Measurements from ENCODE around the gene CCDC34.

CCDC34 gene, protein sequence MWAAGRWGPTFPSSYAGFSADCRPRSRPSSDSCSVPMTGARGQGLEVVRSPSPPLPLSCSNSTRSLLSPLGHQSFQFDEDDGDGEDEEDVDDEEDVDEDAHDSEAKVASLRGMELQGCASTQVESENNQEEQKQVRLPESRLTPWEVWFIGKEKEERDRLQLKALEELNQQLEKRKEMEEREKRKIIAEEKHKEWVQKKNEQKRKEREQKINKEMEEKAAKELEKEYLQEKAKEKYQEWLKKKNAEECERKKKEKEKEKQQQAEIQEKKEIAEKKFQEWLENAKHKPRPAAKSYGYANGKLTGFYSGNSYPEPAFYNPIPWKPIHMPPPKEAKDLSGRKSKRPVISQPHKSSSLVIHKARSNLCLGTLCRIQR

DNA sequence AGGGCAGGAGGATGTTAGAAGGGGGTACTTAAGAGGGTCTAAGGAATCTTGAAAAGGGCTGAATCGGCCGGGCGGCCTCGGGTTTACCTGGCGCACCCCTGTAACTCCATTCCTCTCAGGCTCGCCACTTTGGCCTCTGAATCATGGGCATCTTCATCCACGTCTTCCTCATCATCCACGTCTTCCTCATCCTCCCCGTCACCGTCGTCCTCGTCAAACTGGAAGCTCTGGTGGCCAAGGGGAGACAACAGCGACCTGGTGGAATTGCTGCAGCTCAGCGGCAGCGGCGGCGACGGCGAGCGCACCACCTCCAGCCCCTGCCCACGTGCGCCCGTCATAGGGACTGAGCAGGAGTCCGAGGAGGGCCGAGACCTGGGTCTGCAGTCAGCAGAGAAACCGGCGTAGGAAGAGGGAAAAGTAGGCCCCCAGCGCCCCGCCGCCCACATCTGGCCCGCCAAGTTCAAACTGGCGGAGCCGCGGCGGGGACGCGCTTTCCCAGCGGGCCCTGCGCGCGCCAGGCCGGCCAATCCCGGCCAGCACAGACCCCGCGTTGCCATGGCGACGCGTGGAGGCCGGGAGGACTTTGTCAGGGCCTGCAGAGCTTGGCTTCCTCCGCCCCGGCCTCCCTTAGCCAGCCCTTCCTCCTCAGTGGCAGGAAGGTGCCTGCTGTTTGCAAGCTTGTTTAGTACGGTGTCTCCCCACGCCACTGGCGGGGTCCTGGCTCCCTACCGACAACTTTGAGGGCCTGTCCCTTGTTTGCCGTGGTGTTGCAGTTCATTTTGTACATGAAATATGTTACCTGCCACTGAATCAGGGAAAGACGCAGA, at the start of gene CCDC34:
Gene CCDC34, minus strand, starts transcription at position 467 of the 827 bp plus-strand sequence. Its CDS starts 21 bp downstream, at position 446.
- DNase-seq (ENCODE audit: low read depth) = peak; percentile 93

DNA sequence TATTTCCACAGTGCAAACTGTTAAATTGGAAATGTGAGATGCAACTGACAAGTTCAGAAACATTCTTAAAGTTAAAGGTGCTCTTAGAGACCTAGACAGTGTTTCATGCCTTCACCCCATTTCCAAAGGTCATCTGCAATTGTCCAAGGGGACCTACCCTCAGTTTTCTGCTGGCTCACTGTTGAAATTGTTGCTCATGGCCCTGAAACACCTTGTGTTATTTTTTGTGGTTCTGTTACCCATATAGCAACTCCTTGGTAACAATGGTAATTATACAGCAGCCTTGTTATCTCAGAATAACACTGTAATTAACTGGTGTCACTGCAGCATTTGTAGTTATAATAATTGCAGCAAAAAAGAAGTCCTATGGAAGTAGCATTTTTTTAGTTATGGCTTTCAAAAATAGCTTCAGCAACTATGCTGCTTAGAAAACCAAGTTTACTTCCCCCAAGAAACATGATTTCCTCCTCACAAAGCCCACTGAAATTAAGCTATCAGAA, 49.2 kb upstream of the CCDC34 start:
- no peak for DNase-seq (ENCODE audit: low read depth)

DNA sequence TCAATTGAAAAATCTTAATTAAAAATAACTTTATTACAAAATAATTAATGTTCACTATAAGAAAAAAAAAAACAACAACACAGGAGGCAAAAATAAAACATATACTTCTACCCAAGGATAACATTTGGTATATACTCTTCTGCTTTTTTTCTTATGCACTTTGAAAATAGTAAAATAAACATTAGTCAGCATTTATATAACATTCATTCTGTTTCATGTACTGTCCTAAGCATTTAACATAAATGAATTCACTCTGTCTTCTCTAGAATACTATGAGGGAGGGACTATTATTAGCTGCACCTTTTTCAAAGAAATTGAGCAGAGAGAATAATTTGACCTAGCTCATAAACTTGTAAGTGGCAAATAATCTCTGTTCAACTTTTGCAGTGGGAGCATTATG, 48.3 kb upstream of the CCDC34 start:
- no peak for DNase-seq (ENCODE audit: low read depth)

GRCh38 chr11:27410272-27410671, 47.3 kb upstream of the CCDC34 start:
- DNase-seq (ENCODE audit: low read depth) = no peak

DNA sequence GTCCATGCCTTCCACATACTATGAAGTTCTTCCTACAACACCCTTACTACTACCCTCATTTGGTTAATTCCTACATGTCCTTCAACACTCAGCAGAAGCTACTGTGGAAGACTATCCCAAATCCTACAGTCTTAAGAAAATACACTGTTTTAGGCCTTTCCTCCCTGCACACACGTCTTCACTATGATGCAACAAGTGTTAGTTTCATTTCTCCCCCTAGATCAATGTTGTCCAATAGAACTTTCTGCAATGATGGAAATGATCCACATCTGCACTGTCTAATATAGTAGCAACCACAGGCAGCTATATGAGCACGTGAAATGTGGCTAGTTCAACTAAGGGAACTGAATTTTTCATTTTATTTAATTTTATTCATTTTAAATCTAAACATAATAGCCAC, 46.7 kb upstream of the CCDC34 start:
- no peak for DNase-seq (ENCODE audit: low read depth)

DNA sequence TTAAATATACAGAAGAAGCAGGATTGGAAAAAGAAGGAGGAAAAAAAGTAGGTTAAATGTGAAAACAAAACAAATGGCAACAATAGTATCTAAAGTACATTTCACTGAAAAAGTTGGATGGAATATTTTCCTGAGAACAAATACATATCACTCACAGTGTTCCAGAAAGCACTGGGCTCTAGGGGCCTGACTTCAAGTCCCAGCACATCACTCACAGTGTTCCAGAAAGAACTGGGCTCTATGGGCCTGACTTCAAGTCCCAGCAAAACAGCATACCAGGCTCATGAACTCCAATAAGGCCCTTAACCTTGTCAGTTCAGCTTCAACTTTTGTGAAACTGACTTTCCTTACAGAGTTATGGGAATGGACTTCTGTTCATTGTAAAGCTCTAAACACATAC, 46.0 kb upstream of the CCDC34 start:
- DNase-seq (ENCODE audit: low read depth) = no peak

- DNase-seq (ENCODE audit: low read depth) = no peak
These were observed 45.3 kb upstream of the CCDC34 start for GRCh38 chr11:27408246-27408800.

- no peak for DNase-seq (ENCODE audit: low read depth)
These were observed 43.7 kb upstream of the CCDC34 start for GRCh38 chr11:27406498-27407354.

DNA sequence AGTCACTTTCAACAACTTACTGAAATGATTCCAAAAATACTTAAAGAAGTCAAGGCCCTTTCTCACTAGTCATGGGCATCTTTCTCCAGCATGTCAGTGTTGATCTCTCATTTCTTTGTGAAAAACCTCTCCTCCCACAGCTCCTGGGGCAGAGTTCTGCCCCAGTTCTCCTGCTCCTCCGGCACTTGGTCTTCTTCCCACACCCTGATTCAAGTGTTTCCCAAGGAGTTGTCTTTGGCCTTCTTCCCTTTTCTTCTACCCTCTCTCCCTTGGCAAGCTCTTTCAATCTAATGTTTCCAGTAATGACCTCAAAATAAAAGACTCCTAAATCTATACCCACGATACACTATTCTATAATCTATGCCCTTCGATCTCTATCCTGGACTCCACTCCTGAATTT, 42.1 kb upstream of the CCDC34 start:
- DNase-seq (ENCODE audit: low read depth) = no peak

DNA sequence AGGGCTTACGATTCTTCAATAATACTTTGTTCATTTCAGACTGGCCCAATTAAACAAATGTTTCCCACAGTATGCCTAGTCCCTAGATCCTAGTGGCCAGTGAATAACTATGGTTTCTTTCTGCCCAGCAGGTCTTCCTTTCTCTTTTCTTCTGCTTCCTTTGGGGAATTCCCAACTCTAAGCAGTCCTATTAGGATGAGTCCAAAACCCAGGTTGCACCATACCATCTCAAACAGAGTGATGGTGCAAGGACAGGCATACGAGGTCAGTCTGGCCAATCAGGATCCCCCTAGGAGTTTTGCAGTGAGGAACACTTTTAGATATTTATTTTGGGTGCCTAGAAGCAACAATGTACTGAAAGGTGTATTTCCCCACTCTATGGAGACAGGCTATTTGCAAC, 41.4 kb upstream of the CCDC34 start:
- DNase-seq (ENCODE audit: low read depth) = no peak

GRCh38 chr11:27403195-27403594, 40.2 kb upstream of the CCDC34 start:
- no peak for DNase-seq (ENCODE audit: low read depth)

- DNase-seq (ENCODE audit: low read depth) = no peak
These were observed 39.4 kb upstream of the CCDC34 start for GRCh38 chr11:27402450-27402849.

GRCh38 chr11:27401833-27402316, 38.9 kb upstream of the CCDC34 start:
- no peak for DNase-seq (ENCODE audit: low read depth)

DNA sequence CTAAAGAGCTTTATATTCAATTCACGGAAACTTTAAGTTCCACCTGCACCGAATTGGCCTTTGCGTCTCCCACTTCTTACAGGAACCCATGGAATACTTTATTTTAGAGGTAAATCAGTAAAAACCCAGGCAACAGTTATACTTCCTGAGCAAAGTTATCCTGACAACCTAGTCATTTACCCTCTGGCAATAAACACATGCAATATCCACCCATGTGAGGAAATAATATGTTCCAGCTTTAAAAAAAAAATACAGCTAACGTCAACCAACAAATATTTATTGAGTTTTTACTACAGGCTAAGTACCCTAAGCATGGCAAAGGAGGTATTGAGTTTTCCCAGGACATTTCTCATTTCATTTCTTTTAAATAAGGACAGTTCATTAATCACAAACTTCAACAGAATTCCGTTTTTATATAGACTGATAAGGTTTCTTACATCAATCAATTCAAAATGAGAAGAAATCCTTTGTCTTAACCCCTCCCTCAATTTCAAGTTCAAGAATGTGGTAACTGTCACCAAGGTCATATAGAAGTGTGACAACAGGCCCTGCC, 38.3 kb upstream of the CCDC34 start:
- no peak for DNase-seq (ENCODE audit: low read depth)

DNA sequence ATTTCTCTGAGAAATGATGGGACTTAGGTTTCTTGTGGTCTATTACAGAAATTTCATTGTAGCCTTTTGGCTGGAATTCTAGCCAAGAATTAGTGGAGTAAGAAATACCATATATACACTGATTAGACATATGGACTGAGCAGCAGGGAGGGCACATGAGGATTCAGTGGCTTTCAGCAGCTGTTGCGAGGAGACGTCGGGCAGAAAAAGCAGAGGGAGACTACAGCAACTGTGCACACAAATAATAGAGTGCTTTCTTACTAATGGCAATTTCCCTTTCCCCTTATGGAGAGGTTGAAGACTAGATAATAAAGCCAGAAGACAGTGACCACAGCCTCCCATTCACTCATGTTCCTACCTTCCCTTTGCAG, 35.4 kb upstream of the CCDC34 start:
- no peak for DNase-seq (ENCODE audit: low read depth)

- DNase-seq (ENCODE audit: low read depth) = peak; percentile 36
These were observed 34.8 kb upstream of the CCDC34 start for GRCh38 chr11:27397624-27398399.

DNA sequence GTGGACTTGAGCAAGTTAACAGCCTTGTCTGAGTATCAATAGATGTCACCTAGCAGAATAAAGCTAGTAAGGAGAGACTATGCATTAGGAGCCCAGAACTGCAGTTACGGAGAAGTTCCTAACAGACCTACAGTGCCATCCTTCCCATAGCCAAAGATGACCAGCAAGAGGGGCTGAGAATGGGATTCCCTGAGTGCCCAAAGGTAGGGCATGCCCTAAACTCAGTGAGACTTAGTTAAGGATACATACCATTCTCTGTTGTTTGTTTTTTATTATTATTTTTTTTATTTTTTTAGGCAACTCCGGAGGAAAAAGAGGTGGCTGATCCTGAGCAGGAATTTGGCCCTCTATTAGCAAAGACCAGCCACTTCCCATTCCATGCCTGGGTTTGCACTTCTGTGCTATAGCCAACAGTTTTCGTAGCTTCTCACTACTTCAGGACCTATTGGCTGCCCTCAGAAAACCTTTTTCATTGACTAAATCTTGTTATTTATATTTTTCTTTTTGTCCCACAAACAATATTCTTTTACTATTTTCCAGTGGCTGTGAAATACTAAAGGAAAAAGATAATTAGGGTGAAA, 33.3 kb upstream of the CCDC34 start:
- DNase-seq (ENCODE audit: low read depth) = no peak

GRCh38 chr11:27395556-27396258, 32.7 kb upstream of the CCDC34 start:
- DNase-seq (ENCODE audit: low read depth) = peak; percentile 65

- no peak for DNase-seq (ENCODE audit: low read depth)
These were observed 31.8 kb upstream of the CCDC34 start for GRCh38 chr11:27394781-27395228.
